Osteocyte (in vitro differentiated cells): ENCODE data around the gene DCDC2B. TPM values are rescaled to one million over a fixed set of nuclear protein-coding genes. Genes with fewer than 3 reads are reported as not detected.
A peak's percentile ranks its signal among the peaks of the same experiment; 100 is the strongest.

Experiments
- DNase-seq: peaks from one replicate; pipeline ENCODE4 v3.0.0; 2021; ENCODE audit warnings: mixed read lengths; ENCODE audit not compliant: unreplicated experiment; ENCODE audit errors: extremely low spot score
- H3K27ac Mint-ChIP-seq: one replicate; pipeline ENCODE4 v1.8.0; 2021; ENCODE audit warnings: mild to moderate bottlenecking, mixed read lengths; ENCODE audit not compliant: unreplicated experiment
- H3K27me3 Mint-ChIP-seq: one replicate; pipeline ENCODE4 v1.8.0; 2021; ENCODE audit warnings: mixed read lengths; ENCODE audit not compliant: unreplicated experiment
- H3K36me3 Mint-ChIP-seq: one replicate; pipeline ENCODE4 v1.8.0; 2021; ENCODE audit warnings: mixed read lengths; ENCODE audit not compliant: unreplicated experiment
- H3K4me1 Mint-ChIP-seq: one replicate; pipeline ENCODE4 v1.8.0; 2021; ENCODE audit warnings: mixed read lengths; ENCODE audit not compliant: unreplicated experiment
- H3K4me3 Mint-ChIP-seq: one replicate; pipeline ENCODE4 v1.8.0; 2021; ENCODE audit warnings: mild to moderate bottlenecking, moderate library complexity, mixed read lengths; ENCODE audit not compliant: unreplicated experiment
- H3K9me3 Mint-ChIP-seq: one replicate; pipeline ENCODE4 v1.8.0; 2021; ENCODE audit warnings: mixed read lengths; ENCODE audit not compliant: unreplicated experiment
- total RNA-seq: library from RNA; stranded (reverse); gene quantifications from 2 replicates; pipeline ENCODE4 v1.2.1, GENCODE V29; 2021
- TF ChIP-seq, protein P1 (sequence below): fragments of 200-600 bp; sonication (generic); IDR thresholded peaks from 2 replicates; pipeline ENCODE4 v1.5.0; 2021; ENCODE audit warnings: antibody characterized with exemption, mild to moderate bottlenecking, moderate library complexity

The DCDC2B gene
- total RNA-seq, 1 donor from 2014 or later: not detected

DNA sequence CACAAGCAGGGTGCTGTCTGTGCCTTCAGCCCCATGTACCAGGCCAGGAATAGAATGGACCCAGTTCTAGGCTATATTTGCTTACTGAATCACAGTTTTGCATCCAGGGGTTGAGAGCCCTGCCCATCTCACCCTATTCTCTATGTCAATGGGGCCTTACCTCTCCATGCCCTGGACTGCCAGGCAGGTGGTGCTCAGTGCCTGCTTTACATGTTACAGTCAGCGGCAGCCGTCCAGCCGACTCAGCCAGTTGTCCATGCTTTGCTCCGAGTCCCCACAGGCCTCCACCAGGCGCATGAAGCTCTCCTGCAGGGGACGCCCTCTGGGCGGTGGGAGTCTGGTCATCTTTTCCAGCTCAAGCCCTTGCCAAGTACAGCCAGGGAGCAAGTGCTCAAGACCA is 25.9 kb downstream of the DCDC2B start:
- no peak overlapping the region for H3K27ac Mint-ChIP-seq
- DNase-seq: no peak
- no peaks in the 10 kb centered on the region for H3K9me3 Mint-ChIP-seq
- H3K4me1 Mint-ChIP-seq: peaks cover 10% of the 10 kb centered on the region
- H3K36me3 Mint-ChIP-seq: peaks cover 7% of the 10 kb centered on the region
- TF ChIP-seq, protein P1, sequence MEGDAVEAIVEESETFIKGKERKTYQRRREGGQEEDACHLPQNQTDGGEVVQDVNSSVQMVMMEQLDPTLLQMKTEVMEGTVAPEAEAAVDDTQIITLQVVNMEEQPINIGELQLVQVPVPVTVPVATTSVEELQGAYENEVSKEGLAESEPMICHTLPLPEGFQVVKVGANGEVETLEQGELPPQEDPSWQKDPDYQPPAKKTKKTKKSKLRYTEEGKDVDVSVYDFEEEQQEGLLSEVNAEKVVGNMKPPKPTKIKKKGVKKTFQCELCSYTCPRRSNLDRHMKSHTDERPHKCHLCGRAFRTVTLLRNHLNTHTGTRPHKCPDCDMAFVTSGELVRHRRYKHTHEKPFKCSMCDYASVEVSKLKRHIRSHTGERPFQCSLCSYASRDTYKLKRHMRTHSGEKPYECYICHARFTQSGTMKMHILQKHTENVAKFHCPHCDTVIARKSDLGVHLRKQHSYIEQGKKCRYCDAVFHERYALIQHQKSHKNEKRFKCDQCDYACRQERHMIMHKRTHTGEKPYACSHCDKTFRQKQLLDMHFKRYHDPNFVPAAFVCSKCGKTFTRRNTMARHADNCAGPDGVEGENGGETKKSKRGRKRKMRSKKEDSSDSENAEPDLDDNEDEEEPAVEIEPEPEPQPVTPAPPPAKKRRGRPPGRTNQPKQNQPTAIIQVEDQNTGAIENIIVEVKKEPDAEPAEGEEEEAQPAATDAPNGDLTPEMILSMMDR: no peak
- no peaks in the 10 kb centered on the region for H3K27me3 Mint-ChIP-seq
- no peak overlapping the region for H3K4me3 Mint-ChIP-seq

GRCh38 chr1:32239337-32239736 is 30.4 kb downstream of the DCDC2B start:
- Mint-ChIP-seq H3K4me3 (peak overlapping the region; percentile 88), H3K27me3 (no peaks in the 10 kb centered on the region), H3K27ac (no peak overlapping the region)

DNA sequence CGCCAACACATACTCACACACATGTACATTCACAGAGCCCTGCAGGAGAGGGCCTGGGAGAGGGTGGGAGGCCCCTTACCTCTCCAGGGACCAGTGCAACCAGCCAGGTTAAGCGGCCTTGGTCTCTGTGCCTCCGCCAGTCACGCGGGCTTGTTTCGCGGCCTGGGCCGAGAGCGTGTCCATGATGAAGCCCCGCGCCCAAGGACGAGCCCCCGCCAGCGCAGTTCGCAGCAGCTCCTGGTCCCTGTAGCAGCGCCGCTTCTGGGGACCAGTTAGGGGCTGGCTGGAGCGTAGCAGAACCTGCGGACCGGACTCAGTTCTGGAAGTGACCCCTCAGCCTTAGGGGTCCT is 30.9 kb downstream of the DCDC2B start:
- DNase-seq: no peak
- peaks cover 31% of the 10 kb centered on the region for H3K4me1 Mint-ChIP-seq
- peak overlapping the region; percentile 88 for H3K4me3 Mint-ChIP-seq
- no peak overlapping the region for H3K27ac Mint-ChIP-seq
- TF ChIP-seq, protein P1: no peak
- H3K36me3 Mint-ChIP-seq: no peaks in the 10 kb centered on the region
- no peaks in the 10 kb centered on the region for H3K9me3 Mint-ChIP-seq
- H3K27me3 Mint-ChIP-seq: no peaks in the 10 kb centered on the region

More at GRCh38 chr1:32239337-32239736, 30.4 kb downstream of the DCDC2B start:
- TF ChIP-seq, protein P1: no peak
- peaks cover 31% of the 10 kb centered on the region for H3K4me1 Mint-ChIP-seq
- H3K36me3 Mint-ChIP-seq: no peaks in the 10 kb centered on the region
- DNase-seq: no peak
- H3K9me3 Mint-ChIP-seq: no peaks in the 10 kb centered on the region

DNA sequence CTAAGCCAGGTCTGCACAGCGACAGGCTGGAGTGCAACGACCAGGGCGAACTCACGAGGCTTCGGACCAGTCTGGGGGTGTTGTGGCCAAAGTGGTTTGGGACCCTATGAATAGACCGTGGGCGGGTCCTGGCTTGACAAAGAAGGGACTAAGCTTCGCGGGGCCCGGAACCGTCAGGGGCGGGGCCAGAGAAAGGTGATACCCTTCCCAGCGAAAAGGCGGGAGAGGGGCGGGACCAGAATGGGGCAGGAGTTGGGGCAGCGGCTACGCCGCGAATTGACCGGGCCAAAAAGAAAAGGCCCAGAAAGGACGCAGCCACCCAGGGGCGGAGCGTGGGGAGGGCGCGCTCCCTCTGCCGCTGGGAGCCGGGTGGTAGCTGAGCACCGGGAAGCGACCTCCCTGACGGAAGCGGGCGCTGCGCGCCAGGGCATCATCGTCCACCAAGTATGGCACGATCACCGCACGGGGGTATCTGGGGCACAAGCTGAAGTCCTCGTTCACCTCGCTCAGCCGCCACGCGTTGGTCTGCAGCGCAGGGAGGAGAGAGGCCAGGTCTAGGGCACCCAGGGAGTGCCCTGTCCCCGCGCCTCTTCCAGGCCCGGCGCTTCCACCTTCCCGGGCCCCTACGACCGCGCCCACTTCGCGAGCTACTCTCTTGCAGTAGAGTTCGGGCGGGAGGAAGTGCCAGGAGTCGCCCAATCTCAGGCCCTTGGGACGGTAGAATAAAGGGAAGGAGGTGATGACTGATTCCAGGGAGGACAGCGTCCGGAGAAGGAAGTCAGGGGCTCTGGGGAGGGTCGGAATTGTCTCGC is 31.5 kb downstream of the DCDC2B start:
- TF ChIP-seq, protein P1: peak; percentile 25
- H3K36me3 Mint-ChIP-seq: no peaks in the 10 kb centered on the region
- no peaks in the 10 kb centered on the region for H3K9me3 Mint-ChIP-seq
- peak; percentile 88 for DNase-seq
- peaks cover 31% of the 10 kb centered on the region for H3K4me1 Mint-ChIP-seq
- H3K4me3 Mint-ChIP-seq: peak overlapping the region; percentile 88
- H3K27ac Mint-ChIP-seq: peak overlapping the region; percentile 93
- no peaks in the 10 kb centered on the region for H3K27me3 Mint-ChIP-seq

- peak; percentile 86 for DNase-seq
- no peaks in the 10 kb centered on the region for H3K36me3 Mint-ChIP-seq
- H3K27ac Mint-ChIP-seq: peak overlapping the region; percentile 93
- peak overlapping the region; percentile 88 for H3K4me3 Mint-ChIP-seq
- no peaks in the 10 kb centered on the region for H3K9me3 Mint-ChIP-seq
- no peaks in the 10 kb centered on the region for H3K27me3 Mint-ChIP-seq
- TF ChIP-seq, protein P1: no peak
- peaks cover 29% of the 10 kb centered on the region for H3K4me1 Mint-ChIP-seq
Observed at GRCh38 chr1:32241001-32241763, 32.3 kb downstream of the DCDC2B start.
